Measurements from ENCODE around the gene PLEKHJ1. TPM values are rescaled to one million over a fixed set of nuclear protein-coding genes. Genes with fewer than 3 reads are reported as not detected.
A peak's percentile ranks its signal among the peaks of the same experiment; 100 is the strongest.

Gene PLEKHJ1
- total and polyA plus RNA-seq, 9 of the 15 experiments (the other 6 are each of a cell fraction or from before 2014, with no cell fraction given): 1.5 to 188 (median 63.9) TPM

GRCh38 chr19:2252055-2252796, 16.1 kb upstream of the PLEKHJ1 start (continued):
- TF ChIP-seq REST (IDR thresholded peaks at IDR 0.05; ENCODE audit: borderline replicate concordance) (no peak), REST (CRISPR knock-in tag; IDR thresholded peaks at IDR 0.05; ENCODE audit: low read depth) (no peak), POLR2G (IDR thresholded peaks at IDR 0.05; ENCODE audit: low read depth, low read length) (peak; percentile 50), FIP1L1 (IDR thresholded peaks at IDR 0.05; ENCODE audit: low read depth, low read length, poor library complexity, severe bottlenecking) (peak; percentile 67), RBFOX2 (IDR thresholded peaks at IDR 0.05; ENCODE audit: low read depth, low read length) (0 out of 2 replicates have a peak, but pooled peaks have one; percentile 19), RBM22 (IDR thresholded peaks at IDR 0.05; ENCODE audit: low read depth, low read length, poor library complexity, severe bottlenecking) (peak; percentile 42), ATF7 (IDR thresholded peaks at IDR 0.05) (no peak), ZBTB33 (CRISPR knock-in tag; IDR thresholded peaks at IDR 0.05) (peak; percentile 57; the same call in 1 of the 2 replicates), STAG1 (CRISPR knock-in tag; IDR thresholded peaks at IDR 0.05; ENCODE audit: borderline replicate concordance) (no peak)

Measured in K562 (cell line).